Neural progenitor cell (in vitro differentiated cells): ENCODE data around the gene EFL1. TPM values are rescaled to one million over a fixed set of nuclear protein-coding genes. Genes with fewer than 3 reads are reported as not detected.

Experiments
- DNase-seq: peaks from one replicate; pipeline ENCODE4 v3.0.0-alpha.2; 2016; ENCODE audit warnings: low spot score
- H2AFZ ChIP-seq: fragments of 200-600 bp; sonication (generic); replicated peaks from 2 replicates; pipeline ENCODE4 v1.6.1; 2016; ENCODE audit warnings: antibody characterized with exemption
- H3F3A ChIP-seq: fragments of 200-600 bp; sonication (generic); 2 replicates; pipeline ENCODE4 v1.6.1; 2016; ENCODE audit warnings: antibody characterized with exemption, low read depth
- H3K27ac ChIP-seq: fragments of 200-600 bp; sonication (generic); 2 replicates; pipeline ENCODE4 v1.5.1; 2016; ENCODE audit warnings: mild to moderate bottlenecking
- H3K27me3 ChIP-seq: fragments of 200-600 bp; sonication (generic); 2 replicates; pipeline ENCODE4 v1.6.1; 2016; ENCODE audit warnings: mild to moderate bottlenecking, moderate library complexity
- H3K36me3 ChIP-seq: fragments of 200-600 bp; sonication (generic); 2 replicates; pipeline ENCODE4 v1.5.1; 2016
- H3K4me1 ChIP-seq: fragments of 200-600 bp; sonication (generic); 2 replicates; pipeline ENCODE4 v1.6.1; 2016; ENCODE audit warnings: mixed run types
- H3K4me2 ChIP-seq: fragments of 200-600 bp; sonication (generic); 2 replicates; pipeline ENCODE4 v1.6.1; 2016
- H3K4me3 ChIP-seq: fragments of 200-600 bp; sonication (generic); 2 replicates; pipeline ENCODE4 v1.5.1; 2016
- H3K79me2 ChIP-seq: fragments of 200-600 bp; sonication (generic); 2 replicates; pipeline ENCODE4 v1.6.1; 2016; ENCODE audit warnings: low read depth
- H3K9ac ChIP-seq: fragments of 200-600 bp; sonication (generic); 2 replicates; pipeline ENCODE4 v1.6.1; 2016
- H3K9me3 ChIP-seq: fragments of 200-600 bp; sonication (generic); 2 replicates; pipeline ENCODE4 v1.5.1; 2016; ENCODE audit warnings: low read depth
- H4K20me1 ChIP-seq: fragments of 200-600 bp; sonication (generic); 2 replicates; pipeline ENCODE4 v1.6.1; 2016; ENCODE audit warnings: low read depth
- H3K27ac Mint-ChIP-seq: 3 replicates; pipeline ENCODE4 v1.8.0; 2021; ENCODE audit warnings: mixed read lengths
- H3K27me3 Mint-ChIP-seq: 2 replicates; pipeline ENCODE4 v1.8.0; 2022; ENCODE audit warnings: low read depth, mild to moderate bottlenecking, inconsistent platforms, moderate library complexity, mixed read lengths; ENCODE audit not compliant: insufficient read depth
- H3K36me3 Mint-ChIP-seq: 3 replicates; pipeline ENCODE4 v1.8.0; 2021; ENCODE audit warnings: mixed read lengths
- H3K4me1 Mint-ChIP-seq: 3 replicates; pipeline ENCODE4 v1.8.0; 2021; ENCODE audit warnings: mixed read lengths
- H3K4me3 Mint-ChIP-seq: 3 replicates; pipeline ENCODE4 v1.8.0; 2021; ENCODE audit warnings: mild to moderate bottlenecking, moderate library complexity, mixed read lengths
- H3K9me3 Mint-ChIP-seq: 3 replicates; pipeline ENCODE4 v1.8.0; 2020; ENCODE audit warnings: mixed read lengths
- CTCF ChIP-seq: fragments of 200-600 bp; sonication (generic); IDR thresholded peaks from 2 replicates; pipeline ENCODE4 v1.5.1; 2017; ENCODE audit warnings: antibody characterized with exemption, mild to moderate bottlenecking
- EZH2 ChIP-seq: fragments of 200-600 bp; sonication (generic); IDR thresholded peaks from 2 replicates; pipeline ENCODE4 v1.6.1; 2017; ENCODE audit warnings: antibody characterized with exemption, mild to moderate bottlenecking, moderate library complexity
- EZH2phosphoT487 ChIP-seq: fragments of 200-600 bp; sonication (generic); IDR thresholded peaks from 2 replicates; pipeline ENCODE4 v1.6.1; 2017; ENCODE audit warnings: antibody characterized with exemption
- total RNA-seq: library from RNA; depleted of rRNA; stranded (reverse); fragments of >200 nt; gene quantifications from 2 replicates; pipeline ENCODE4 v1.2.3, GENCODE V29; 2015; ENCODE audit warnings: low replicate concordance

EFL1 gene
- total RNA-seq, 1 donor from 2014 or later: 42.4 TPM

- DNase-seq: no peak
- H3K79me2 ChIP-seq: no peaks in the 10 kb centered on the region
- Mint-ChIP-seq H3K36me3 (no peaks in the 10 kb centered on the region), H3K9me3 (no peaks in the 10 kb centered on the region), H3K4me1 (no peaks in the 10 kb centered on the region), H3K4me3 (no peak overlapping the region), H3K27me3 (no peaks in the 10 kb centered on the region), H3K27ac (no peak overlapping the region)
- H3K36me3 ChIP-seq: peaks cover 7% of the 10 kb centered on the region
- no peaks in the 10 kb centered on the region for H4K20me1 ChIP-seq
- no peak overlapping the region for H2AFZ ChIP-seq
- H3K9ac ChIP-seq: no peak overlapping the region
- H3F3A ChIP-seq: peaks cover 4% of the 10 kb centered on the region
- no peak overlapping the region for H3K27ac ChIP-seq
- H3K4me3 ChIP-seq: no peak overlapping the region
- H3K9me3 ChIP-seq: no peaks in the 10 kb centered on the region
- TF ChIP-seq EZH2 (no peak), CTCF (no peak), EZH2phosphoT487 (no peak)
- H3K4me2 ChIP-seq: no peak overlapping the region
- peaks cover 8% of the 10 kb centered on the region for H3K4me1 ChIP-seq
- no peaks in the 10 kb centered on the region for H3K27me3 ChIP-seq
These were observed 75.7 kb downstream of the EFL1 start for GRCh38 chr15:82186719-82187406.

- Histone ChIP-seq H2AFZ (no peak overlapping the region), H3K4me2 (no peak overlapping the region), H3K9ac (no peak overlapping the region), H3K36me3 (peaks cover 7% of the 10 kb centered on the region), H3K9me3 (no peaks in the 10 kb centered on the region), H3K27ac (no peak overlapping the region), H3K79me2 (no peaks in the 10 kb centered on the region), H3K4me3 (no peak overlapping the region), H3K27me3 (no peaks in the 10 kb centered on the region), H3F3A (peaks cover 4% of the 10 kb centered on the region), H4K20me1 (no peaks in the 10 kb centered on the region), H3K4me1 (peaks cover 8% of the 10 kb centered on the region)
- Mint-ChIP-seq H3K4me1 (no peaks in the 10 kb centered on the region), H3K4me3 (no peak overlapping the region), H3K27me3 (no peaks in the 10 kb centered on the region), H3K9me3 (no peaks in the 10 kb centered on the region), H3K36me3 (no peaks in the 10 kb centered on the region), H3K27ac (no peak overlapping the region)
- no peak for DNase-seq
- TF ChIP-seq CTCF: no peak
- TF ChIP-seq EZH2phosphoT487: no peak
- no peak for TF ChIP-seq EZH2
These were observed 76.4 kb downstream of the EFL1 start for GRCh38 chr15:82186161-82186560.

GRCh38 chr15:82184776-82185175 is 77.8 kb downstream of the EFL1 start:
- no peak for DNase-seq
- peaks cover 8% of the 10 kb centered on the region for H3K4me1 ChIP-seq
- no peak overlapping the region for H3K4me3 Mint-ChIP-seq
- H3K9ac ChIP-seq: no peak overlapping the region
- H3K27me3 ChIP-seq: no peaks in the 10 kb centered on the region
- H3K9me3 Mint-ChIP-seq: no peaks in the 10 kb centered on the region
- peaks cover 3% of the 10 kb centered on the region for H3K36me3 ChIP-seq
- H3K79me2 ChIP-seq: no peaks in the 10 kb centered on the region
- no peaks in the 10 kb centered on the region for H3K4me1 Mint-ChIP-seq
- no peaks in the 10 kb centered on the region for H3K36me3 Mint-ChIP-seq
- H3K9me3 ChIP-seq: no peaks in the 10 kb centered on the region
- H3K4me3 ChIP-seq: no peak overlapping the region
- no peak overlapping the region for H3K27ac Mint-ChIP-seq
- TF ChIP-seq CTCF: no peak
- no peak for TF ChIP-seq EZH2phosphoT487
- no peak for TF ChIP-seq EZH2
- no peak overlapping the region for H3K4me2 ChIP-seq
- H3K27ac ChIP-seq: no peak overlapping the region
- H2AFZ ChIP-seq: no peak overlapping the region
- no peaks in the 10 kb centered on the region for H3K27me3 Mint-ChIP-seq
- no peaks in the 10 kb centered on the region for H4K20me1 ChIP-seq
- H3F3A ChIP-seq: peaks cover 4% of the 10 kb centered on the region
